Bronchial epithelial cell (primary cell): Measurements from ENCODE around the gene CYP3A4. TPM values are rescaled to one million over a fixed set of nuclear protein-coding genes. Genes with fewer than 3 reads are reported as not detected.
"Not testable (repeated sequence)": the region's sequence is repeated elsewhere in the genome, so short reads cannot be mapped to it uniquely, and the experiment has no call there.

Source experiments
- DNase-seq: peaks from one replicate; pipeline ENCODE4 v3.0.0-alpha.2; 2010; ENCODE audit warnings: low read depth
- FAIRE-seq: peaks from 2 replicates; lab custom pipeline; 2011; peaks lifted over from hg19 to GRCh38; lab: Jason Lieb, UNC
- H3K27me3 ChIP-seq: 2 replicates; pipeline ENCODE4 v1.5.1; 2011; ENCODE audit warnings: low read length; ENCODE audit not compliant: control insufficient read depth, insufficient read depth
- H3K36me3 ChIP-seq: 2 replicates; pipeline ENCODE4 v1.5.1; 2011; ENCODE audit warnings: low read length; ENCODE audit not compliant: control insufficient read depth, insufficient read depth
- H3K4me3 ChIP-seq: 2 replicates; pipeline ENCODE4 v1.5.1; 2011; ENCODE audit warnings: mild to moderate bottlenecking, low read depth, low read length, control low read depth
- total RNA-seq: library from RNA; depleted of rRNA; stranded (reverse); fragments of >200 nt; gene quantifications from 2 replicates; pipeline ENCODE4 v1.2.1, GENCODE V29; 2014
- TF ChIP-seq, protein P1 (sequence below): IDR thresholded peaks from 2 replicates; pipeline ENCODE4 v1.5.1; 2011; ENCODE audit warnings: mild to moderate bottlenecking, moderate library complexity, low read length, control low read depth, inconsistent platforms; ENCODE audit not compliant: insufficient read depth, severe bottlenecking

Gene CYP3A4
- total RNA-seq, 1 donor from 2014 or later: not detected

DNA sequence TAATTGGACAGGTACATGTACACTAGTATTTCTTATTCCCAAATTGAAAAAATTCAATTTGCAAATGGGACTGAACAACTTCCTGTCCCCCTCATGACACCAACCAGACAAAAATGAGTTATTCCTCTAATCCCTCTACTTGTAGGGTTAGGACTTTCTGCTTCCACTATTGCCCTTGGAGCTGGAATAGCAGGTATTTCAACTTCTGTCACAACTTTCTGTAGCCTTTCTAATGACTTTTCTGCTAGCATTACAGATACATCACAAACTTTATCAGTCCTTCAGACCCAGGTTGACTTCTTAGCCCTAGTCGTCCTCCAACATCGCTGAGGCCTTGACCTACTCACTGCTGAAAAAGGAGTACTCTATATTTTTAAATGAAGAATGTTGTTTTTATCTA is 55.4 kb downstream of the CYP3A4 start:
- FAIRE-seq: no peak
- H3K4me3 ChIP-seq: no peak overlapping the region
- TF ChIP-seq, protein P1, sequence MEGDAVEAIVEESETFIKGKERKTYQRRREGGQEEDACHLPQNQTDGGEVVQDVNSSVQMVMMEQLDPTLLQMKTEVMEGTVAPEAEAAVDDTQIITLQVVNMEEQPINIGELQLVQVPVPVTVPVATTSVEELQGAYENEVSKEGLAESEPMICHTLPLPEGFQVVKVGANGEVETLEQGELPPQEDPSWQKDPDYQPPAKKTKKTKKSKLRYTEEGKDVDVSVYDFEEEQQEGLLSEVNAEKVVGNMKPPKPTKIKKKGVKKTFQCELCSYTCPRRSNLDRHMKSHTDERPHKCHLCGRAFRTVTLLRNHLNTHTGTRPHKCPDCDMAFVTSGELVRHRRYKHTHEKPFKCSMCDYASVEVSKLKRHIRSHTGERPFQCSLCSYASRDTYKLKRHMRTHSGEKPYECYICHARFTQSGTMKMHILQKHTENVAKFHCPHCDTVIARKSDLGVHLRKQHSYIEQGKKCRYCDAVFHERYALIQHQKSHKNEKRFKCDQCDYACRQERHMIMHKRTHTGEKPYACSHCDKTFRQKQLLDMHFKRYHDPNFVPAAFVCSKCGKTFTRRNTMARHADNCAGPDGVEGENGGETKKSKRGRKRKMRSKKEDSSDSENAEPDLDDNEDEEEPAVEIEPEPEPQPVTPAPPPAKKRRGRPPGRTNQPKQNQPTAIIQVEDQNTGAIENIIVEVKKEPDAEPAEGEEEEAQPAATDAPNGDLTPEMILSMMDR: no peak

DNA sequence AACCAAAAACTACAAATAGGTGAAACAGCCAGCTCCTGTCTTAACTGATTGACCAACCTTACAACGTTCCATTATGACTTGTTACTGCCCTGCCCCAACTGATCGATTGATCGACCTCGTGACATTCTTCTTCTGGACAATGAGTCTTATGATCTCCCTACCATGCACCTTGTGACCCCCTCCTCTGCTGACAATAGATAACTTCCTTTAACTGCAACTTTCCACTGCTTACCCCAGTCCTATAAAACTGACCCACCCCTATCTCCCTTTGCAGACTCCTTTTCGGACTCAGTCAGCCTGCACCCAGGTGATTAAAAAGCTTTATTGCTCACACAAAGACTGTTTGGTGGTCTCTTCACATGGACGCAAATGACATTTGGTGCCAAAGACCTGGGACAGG is 60.8 kb downstream of the CYP3A4 start:
- not testable (repeated sequence) for DNase-seq, H3K27me3 ChIP-seq, H3K4me3 ChIP-seq, H3K36me3 ChIP-seq
- FAIRE-seq: peak; percentile 40

More for the DNA sequence above, 55.4 kb downstream of the CYP3A4 start:
- no peaks in the 10 kb centered on the region for H3K36me3 ChIP-seq
- no peaks in the 10 kb centered on the region for H3K27me3 ChIP-seq
- DNase-seq: peak; percentile 61

- TF ChIP-seq, protein P1: no peak
- FAIRE-seq (no peak), DNase-seq (no peak)
- Histone ChIP-seq H3K4me3 (no peak overlapping the region), H3K36me3 (no peaks in the 10 kb centered on the region), H3K27me3 (no peaks in the 10 kb centered on the region)
These were observed 63.0 kb downstream of the CYP3A4 start for GRCh38 chr7:99720800-99721595.

GRCh38 chr7:99719996-99720769 is 63.8 kb downstream of the CYP3A4 start:
- H3K36me3 ChIP-seq: no peaks in the 10 kb centered on the region
- DNase-seq (no peak), FAIRE-seq (no peak)
- TF ChIP-seq, protein P1: no peak
- no peaks in the 10 kb centered on the region for H3K27me3 ChIP-seq
- no peak overlapping the region for H3K4me3 ChIP-seq

GRCh38 chr7:99713995-99714570 is 69.9 kb downstream of the CYP3A4 start:
- no peaks in the 10 kb centered on the region for H3K36me3 ChIP-seq
- FAIRE-seq (no peak), DNase-seq (peak; percentile 75)
- TF ChIP-seq, protein P1: no peak
- H3K27me3 ChIP-seq: no peaks in the 10 kb centered on the region
- no peak overlapping the region for H3K4me3 ChIP-seq
